Measurements from ENCODE around the gene SH3BGRL2.

DNA sequence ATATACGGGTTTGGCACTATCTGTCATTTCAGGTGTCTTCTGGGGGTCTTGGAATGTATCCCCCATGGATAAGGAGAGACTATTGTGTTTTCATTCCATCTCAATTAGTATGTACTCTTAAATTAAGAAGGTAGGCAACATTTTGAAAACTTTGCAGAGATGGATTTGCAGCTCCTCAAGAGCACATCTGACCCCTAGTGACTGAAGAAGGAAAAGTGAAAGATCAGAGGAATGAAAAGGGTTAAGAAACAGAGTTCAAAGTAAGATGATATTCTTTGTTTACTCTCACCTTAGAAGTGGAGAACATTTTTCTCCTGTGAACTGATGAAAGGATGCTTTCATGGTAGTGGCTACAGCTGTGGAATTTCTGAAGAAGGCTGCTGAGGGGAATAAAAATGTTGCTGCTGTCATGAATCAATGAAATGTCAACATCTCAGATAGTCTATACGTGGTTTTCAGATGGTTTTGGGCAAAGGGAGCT lies 41.5 kb downstream of the SH3BGRL2 start:
- TF ChIP-seq, protein P1, sequence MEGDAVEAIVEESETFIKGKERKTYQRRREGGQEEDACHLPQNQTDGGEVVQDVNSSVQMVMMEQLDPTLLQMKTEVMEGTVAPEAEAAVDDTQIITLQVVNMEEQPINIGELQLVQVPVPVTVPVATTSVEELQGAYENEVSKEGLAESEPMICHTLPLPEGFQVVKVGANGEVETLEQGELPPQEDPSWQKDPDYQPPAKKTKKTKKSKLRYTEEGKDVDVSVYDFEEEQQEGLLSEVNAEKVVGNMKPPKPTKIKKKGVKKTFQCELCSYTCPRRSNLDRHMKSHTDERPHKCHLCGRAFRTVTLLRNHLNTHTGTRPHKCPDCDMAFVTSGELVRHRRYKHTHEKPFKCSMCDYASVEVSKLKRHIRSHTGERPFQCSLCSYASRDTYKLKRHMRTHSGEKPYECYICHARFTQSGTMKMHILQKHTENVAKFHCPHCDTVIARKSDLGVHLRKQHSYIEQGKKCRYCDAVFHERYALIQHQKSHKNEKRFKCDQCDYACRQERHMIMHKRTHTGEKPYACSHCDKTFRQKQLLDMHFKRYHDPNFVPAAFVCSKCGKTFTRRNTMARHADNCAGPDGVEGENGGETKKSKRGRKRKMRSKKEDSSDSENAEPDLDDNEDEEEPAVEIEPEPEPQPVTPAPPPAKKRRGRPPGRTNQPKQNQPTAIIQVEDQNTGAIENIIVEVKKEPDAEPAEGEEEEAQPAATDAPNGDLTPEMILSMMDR (IDR thresholded peaks at IDR 0.05; ENCODE audit: low read length): peak; percentile 64
- TF ChIP-seq EZH2 (optimal IDR thresholded peaks at IDR 0.05; ENCODE audit: low read depth, low read length): no peak

Measured in MM.1S (cell line).